ENCODE results near the gene ADAMTS15. TPM values are rescaled to one million over a fixed set of nuclear protein-coding genes. Genes with fewer than 3 reads are reported as not detected.

Gene ADAMTS15
- total RNA-seq, 4 donors from 2014 or later, result 6.6 to 11.4 (median 10.3) TPM

DNA sequence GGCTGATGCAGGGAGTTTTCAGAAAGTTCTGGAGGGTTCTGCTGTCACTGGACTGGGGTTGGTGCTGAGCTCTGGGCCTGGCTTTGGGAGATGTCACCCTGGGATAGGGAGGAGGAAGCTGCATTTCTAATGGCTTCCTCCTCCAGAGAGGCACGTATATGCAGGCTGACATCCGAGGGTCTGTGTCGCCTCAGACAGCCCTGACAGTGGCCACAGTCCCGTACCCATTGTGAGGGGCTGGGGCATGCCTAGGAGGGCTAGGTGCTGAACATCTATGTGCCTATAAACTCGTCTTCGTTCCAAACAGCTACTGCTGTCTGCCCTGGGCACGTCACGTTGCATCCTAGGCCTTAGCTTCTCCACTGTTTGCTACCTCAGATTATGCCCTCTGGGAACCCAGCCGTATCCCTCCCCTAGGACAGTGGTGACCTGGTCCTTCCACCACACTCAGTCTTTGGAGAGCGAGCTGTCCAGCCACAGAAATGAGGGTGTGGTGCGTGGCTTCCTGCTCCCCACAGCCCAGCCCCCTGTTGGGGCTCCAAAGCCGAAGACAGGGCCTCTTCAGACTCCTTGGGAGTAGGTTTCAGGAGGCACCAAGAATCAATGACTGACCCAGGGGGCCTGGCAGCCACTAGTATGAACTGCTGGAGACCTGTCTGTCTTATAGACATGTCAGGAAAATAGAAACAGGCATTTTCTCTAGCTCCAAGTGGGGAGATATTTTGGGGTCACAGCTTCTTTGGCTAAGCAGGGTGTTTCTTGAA lies 26.4 kb downstream of the ADAMTS15 start:
- DNase-seq (ENCODE audit: extremely low spot score), result no peak
- 84% methylated on average over 11 of the region's 12 CpGs for WGBS
- H3K4me1 ChIP-seq, result peaks cover 36 to 47% (median 40%) of the 10 kb centered on the region in 4 donors
- H3K9me3 ChIP-seq, result no peaks in the 10 kb centered on the region
- TF ChIP-seq POLR2AphosphoS5 (IDR thresholded peaks at IDR 0.05) (no peak), EP300 (IDR thresholded peaks at IDR 0.05) (no peak), POLR2A (IDR thresholded peaks at IDR 0.05; ENCODE audit: low read depth) (no peak)
- TF ChIP-seq, protein P1, sequence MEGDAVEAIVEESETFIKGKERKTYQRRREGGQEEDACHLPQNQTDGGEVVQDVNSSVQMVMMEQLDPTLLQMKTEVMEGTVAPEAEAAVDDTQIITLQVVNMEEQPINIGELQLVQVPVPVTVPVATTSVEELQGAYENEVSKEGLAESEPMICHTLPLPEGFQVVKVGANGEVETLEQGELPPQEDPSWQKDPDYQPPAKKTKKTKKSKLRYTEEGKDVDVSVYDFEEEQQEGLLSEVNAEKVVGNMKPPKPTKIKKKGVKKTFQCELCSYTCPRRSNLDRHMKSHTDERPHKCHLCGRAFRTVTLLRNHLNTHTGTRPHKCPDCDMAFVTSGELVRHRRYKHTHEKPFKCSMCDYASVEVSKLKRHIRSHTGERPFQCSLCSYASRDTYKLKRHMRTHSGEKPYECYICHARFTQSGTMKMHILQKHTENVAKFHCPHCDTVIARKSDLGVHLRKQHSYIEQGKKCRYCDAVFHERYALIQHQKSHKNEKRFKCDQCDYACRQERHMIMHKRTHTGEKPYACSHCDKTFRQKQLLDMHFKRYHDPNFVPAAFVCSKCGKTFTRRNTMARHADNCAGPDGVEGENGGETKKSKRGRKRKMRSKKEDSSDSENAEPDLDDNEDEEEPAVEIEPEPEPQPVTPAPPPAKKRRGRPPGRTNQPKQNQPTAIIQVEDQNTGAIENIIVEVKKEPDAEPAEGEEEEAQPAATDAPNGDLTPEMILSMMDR (IDR thresholded peaks at IDR 0.05), result no peak
- no peaks in the 10 kb centered on the region for H3K27me3 ChIP-seq
- peaks cover 3 to 55% (median 44%) of the 10 kb centered on the region in 4 donors for H3K36me3 ChIP-seq
- H3K27ac ChIP-seq (replicated peaks in 1 of 4), result peak overlapping the region in 1 of 4 donors; percentile 78
- H3K4me3 ChIP-seq, result no peak overlapping the region
- intact Hi-C loops (cut with DNase I), result no loop called here

DNA sequence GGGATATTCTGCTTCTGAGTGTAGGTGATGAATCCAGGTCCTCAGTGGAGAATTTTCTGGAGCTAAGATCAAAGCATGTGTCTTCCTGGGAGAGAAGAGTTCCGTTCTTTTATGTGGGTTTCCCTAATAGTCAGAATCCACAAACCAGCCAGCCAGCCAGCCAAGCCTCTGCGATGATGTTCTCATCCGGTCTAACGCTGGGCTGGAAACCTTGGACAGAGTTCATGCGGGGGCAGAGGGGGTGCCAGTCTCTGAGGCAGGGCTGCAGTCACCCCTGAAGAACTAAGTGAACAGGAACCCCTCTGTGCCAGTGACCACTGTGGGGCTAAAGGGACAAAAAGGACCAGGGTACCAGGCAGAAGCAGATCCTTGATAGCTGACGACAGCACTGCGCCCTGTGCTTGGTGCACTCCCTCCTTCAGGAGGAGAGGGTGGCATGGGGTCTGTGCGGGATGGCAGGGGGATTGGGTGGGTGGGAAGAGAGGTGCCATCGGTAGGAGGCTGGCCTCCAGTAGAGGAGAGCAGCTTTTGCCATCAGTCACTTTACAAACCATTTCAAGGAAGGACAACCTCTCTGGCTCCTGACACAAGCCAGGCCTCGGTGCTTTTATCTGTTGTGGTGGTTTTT lies 27.1 kb downstream of the ADAMTS15 start:
- Histone ChIP-seq H3K27ac (replicated peaks in 1 of 4) (peak overlapping the region in 3 of 4 donors; percentile 71 to 81 (median 78)), H3K27me3 (no peaks in the 10 kb centered on the region), H3K9me3 (no peaks in the 10 kb centered on the region), H3K36me3 (peaks cover 3 to 52% (median 40%) of the 10 kb centered on the region in 4 donors), H3K4me1 (peaks cover 38 to 54% (median 43%) of the 10 kb centered on the region in 4 donors), H3K4me3 (no peak overlapping the region)
- intact Hi-C loops (cut with DNase I), result no loop called here
- WGBS, result 90% methylated on average over 10 of the region's 10 CpGs
- TF ChIP-seq EP300 (IDR thresholded peaks at IDR 0.05), result no peak
- TF ChIP-seq, protein P1 (IDR thresholded peaks at IDR 0.05), result no peak
- no peak for TF ChIP-seq POLR2AphosphoS5 (IDR thresholded peaks at IDR 0.05)
- no peak for TF ChIP-seq POLR2A (IDR thresholded peaks at IDR 0.05; ENCODE audit: low read depth)
- DNase-seq (ENCODE audit: extremely low spot score), result peak; percentile 77

DNA sequence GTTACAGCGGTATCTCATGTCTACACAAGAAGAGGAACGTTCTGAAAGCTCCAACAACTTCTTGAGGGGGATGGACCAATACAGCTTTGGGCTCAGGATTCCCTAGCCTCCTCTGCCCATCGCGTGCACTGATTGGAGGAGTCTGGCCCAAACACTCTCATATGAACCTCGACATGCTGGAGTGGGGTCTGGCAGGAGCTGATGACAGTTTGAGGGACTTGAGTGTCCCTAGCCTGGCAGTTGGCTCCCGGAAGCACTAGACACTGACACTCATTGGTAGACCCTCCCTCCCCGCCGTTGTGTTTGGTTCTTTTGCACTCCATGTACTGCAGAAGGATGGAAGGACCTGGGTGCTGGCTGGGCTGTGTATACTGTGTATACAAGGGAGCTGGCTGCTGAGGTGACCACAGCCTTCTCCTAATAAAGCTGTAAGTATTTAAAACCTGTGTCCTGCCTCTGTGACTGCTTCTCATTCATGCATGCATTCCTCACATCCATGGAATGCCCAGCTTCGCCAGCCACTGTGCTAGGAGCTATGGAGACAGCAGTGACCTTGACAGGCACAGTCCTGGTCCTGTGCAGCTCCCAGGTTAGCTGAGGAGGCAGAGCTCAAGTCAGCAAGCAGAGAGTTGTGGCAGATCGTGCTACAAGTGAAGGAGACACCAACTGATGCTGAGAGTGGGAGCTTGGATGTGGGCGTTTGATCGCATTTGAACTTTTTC lies 27.9 kb downstream of the ADAMTS15 start:
- Histone ChIP-seq H3K4me3 (no peak overlapping the region), H3K27ac (replicated peaks in 1 of 4) (peak overlapping the region; percentile 71 to 81 (median 76)), H3K4me1 (peaks cover 38 to 60% (median 43%) of the 10 kb centered on the region in 4 donors), H3K27me3 (no peaks in the 10 kb centered on the region), H3K9me3 (no peaks in the 10 kb centered on the region), H3K36me3 (peaks cover 0 to 43% (median 31%) of the 10 kb centered on the region in 4 donors)
- intact Hi-C loops (cut with DNase I), result no loop called here
- WGBS, result 85% methylated on average over 11 of the region's 12 CpGs
- TF ChIP-seq, protein P1 (IDR thresholded peaks at IDR 0.05), result no peak
- no peak for TF ChIP-seq POLR2AphosphoS5 (IDR thresholded peaks at IDR 0.05)
- no peak for TF ChIP-seq POLR2A (IDR thresholded peaks at IDR 0.05; ENCODE audit: low read depth)
- no peak for TF ChIP-seq EP300 (IDR thresholded peaks at IDR 0.05)
- peak; percentile 87 for DNase-seq (ENCODE audit: extremely low spot score)

DNA sequence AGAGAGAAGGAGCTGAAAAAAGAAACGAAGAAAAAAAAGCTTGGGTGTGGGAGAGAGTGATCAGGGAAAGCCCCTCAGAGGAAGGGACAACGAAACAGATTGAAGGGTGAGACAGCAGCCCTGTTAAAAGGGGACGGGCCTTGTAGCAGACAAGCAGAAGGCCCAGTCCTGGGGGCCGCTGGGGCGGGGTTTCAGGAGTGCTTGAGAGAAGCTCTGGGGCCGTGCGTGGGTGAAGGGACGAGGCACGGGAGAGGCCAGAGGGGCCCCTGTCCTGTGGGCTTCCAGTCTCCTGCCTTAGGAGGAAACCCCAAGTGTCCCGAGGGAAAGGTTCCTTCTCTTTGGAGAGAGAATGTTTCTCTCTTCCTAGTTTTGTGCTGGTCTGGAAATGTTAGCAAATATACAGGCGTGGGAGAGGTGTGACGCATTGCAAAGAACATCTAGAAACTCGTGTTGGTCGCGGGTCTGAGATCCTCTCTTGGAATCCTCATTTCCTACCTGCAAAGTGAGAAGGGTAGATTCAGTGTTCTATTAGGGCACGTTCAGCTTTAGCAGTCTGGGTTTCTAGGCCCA lies 28.6 kb downstream of the ADAMTS15 start:
- WGBS, result 89% methylated on average over 16 of the region's 16 CpGs
- peak overlapping the region; percentile 71 to 81 (median 76) for H3K27ac ChIP-seq (replicated peaks in 1 of 4)
- no peaks in the 10 kb centered on the region for H3K27me3 ChIP-seq
- DNase-seq (ENCODE audit: extremely low spot score), result peak; percentile 85
- H3K4me3 ChIP-seq, result no peak overlapping the region
- peaks cover 0 to 37% (median 25%) of the 10 kb centered on the region in 4 donors for H3K36me3 ChIP-seq
- H3K9me3 ChIP-seq, result no peaks in the 10 kb centered on the region
- intact Hi-C loops (cut with DNase I), result no loop called here
- TF ChIP-seq, protein P1 (IDR thresholded peaks at IDR 0.05), result no peak
- TF ChIP-seq EP300 (IDR thresholded peaks at IDR 0.05) (no peak), POLR2A (IDR thresholded peaks at IDR 0.05; ENCODE audit: low read depth) (no peak), POLR2AphosphoS5 (IDR thresholded peaks at IDR 0.05) (no peak)
- H3K4me1 ChIP-seq, result peaks cover 38 to 60% (median 43%) of the 10 kb centered on the region in 4 donors
